ENCODE measurements around the gene HLA-B.
"Not testable (repeated sequence)": the region's sequence is repeated elsewhere in the genome, so short reads cannot be mapped to it uniquely, and the experiment has no call there.

Gene HLA-B

GRCh38 chr6:31381666-31382065 lies 24.7 kb upstream of the HLA-B start:
- no peaks in the 10 kb centered on the region for H3K36me3 ChIP-seq (ENCODE audit: control insufficient read depth in 2 of 2, insufficient read depth in 2 of 2, low read length in 2 of 2)
- no peak overlapping the region for H3K27ac ChIP-seq (ENCODE audit: low read length)
- no peak overlapping the region for H3K9ac ChIP-seq (ENCODE audit: low read length in 2 of 2)
- H3K4me1 ChIP-seq (ENCODE audit: control insufficient read depth, insufficient read depth, low read length): peaks cover 3% of the 10 kb centered on the region
- no peaks in the 10 kb centered on the region for H3K9me3 ChIP-seq (ENCODE audit: control insufficient read depth in 2 of 2, low read length in 2 of 2)
- H3K27me3 ChIP-seq (ENCODE audit: control insufficient read depth in 1 of 2, insufficient read depth in 2 of 2, low read length in 2 of 2): peaks cover 20% of the 10 kb centered on the region in 2 donors
- no peak overlapping the region for H3K4me3 ChIP-seq (ENCODE audit: low read length in 2 of 2)

GRCh38 chr6:31379850-31380249 lies 22.9 kb upstream of the HLA-B start:
- H3K4me3 ChIP-seq (ENCODE audit: low read length in 2 of 2): no peak overlapping the region
- H3K9ac ChIP-seq (ENCODE audit: low read length in 2 of 2): no peak overlapping the region
- H3K27ac ChIP-seq (ENCODE audit: low read length): no peak overlapping the region
- no peaks in the 10 kb centered on the region for H3K4me1 ChIP-seq (ENCODE audit: control insufficient read depth, insufficient read depth, low read length)
- no peaks in the 10 kb centered on the region for H3K36me3 ChIP-seq (ENCODE audit: control insufficient read depth in 2 of 2, insufficient read depth in 2 of 2, low read length in 2 of 2)
- H3K27me3 ChIP-seq (ENCODE audit: control insufficient read depth in 1 of 2, insufficient read depth in 2 of 2, low read length in 2 of 2): peaks cover 20% of the 10 kb centered on the region in 2 donors
- H3K9me3 ChIP-seq (ENCODE audit: control insufficient read depth in 2 of 2, low read length in 2 of 2): no peaks in the 10 kb centered on the region

GRCh38 chr6:31378721-31379103 lies 21.7 kb upstream of the HLA-B start:
- no peak overlapping the region for H3K27ac ChIP-seq (ENCODE audit: low read length)
- no peak overlapping the region for H3K9ac ChIP-seq (ENCODE audit: low read length in 2 of 2)
- H3K4me1 ChIP-seq (ENCODE audit: control insufficient read depth, insufficient read depth, low read length): no peaks in the 10 kb centered on the region
- no peaks in the 10 kb centered on the region for H3K9me3 ChIP-seq (ENCODE audit: control insufficient read depth in 2 of 2, low read length in 2 of 2)
- peaks cover 19 to 20% of the 10 kb centered on the region in 2 donors for H3K27me3 ChIP-seq (ENCODE audit: control insufficient read depth in 1 of 2, insufficient read depth in 2 of 2, low read length in 2 of 2)
- H3K4me3 ChIP-seq (ENCODE audit: low read length in 2 of 2): no peak overlapping the region
- no peaks in the 10 kb centered on the region for H3K36me3 ChIP-seq (ENCODE audit: control insufficient read depth in 2 of 2, insufficient read depth in 2 of 2, low read length in 2 of 2)

- H3K9me3 ChIP-seq (ENCODE audit: control insufficient read depth in 2 of 2, low read length in 2 of 2): no peaks in the 10 kb centered on the region
- no peak overlapping the region for H3K27ac ChIP-seq (ENCODE audit: low read length)
- H3K4me3 ChIP-seq (ENCODE audit: low read length in 2 of 2): no peak overlapping the region
- H3K9ac ChIP-seq (ENCODE audit: low read length in 2 of 2): no peak overlapping the region
- H3K36me3 ChIP-seq (ENCODE audit: control insufficient read depth in 2 of 2, insufficient read depth in 2 of 2, low read length in 2 of 2): no peaks in the 10 kb centered on the region
- H3K4me1 ChIP-seq (ENCODE audit: control insufficient read depth, insufficient read depth, low read length): no peaks in the 10 kb centered on the region
- H3K27me3 ChIP-seq (ENCODE audit: control insufficient read depth in 1 of 2, insufficient read depth in 2 of 2, low read length in 2 of 2): peaks cover 18 to 20% of the 10 kb centered on the region in 2 donors
Observed at GRCh38 chr6:31378062-31378720, 21.2 kb upstream of the HLA-B start.

- Histone ChIP-seq H3K4me1 (ENCODE audit: control insufficient read depth, insufficient read depth, low read length) (no peaks in the 10 kb centered on the region), H3K4me3 (ENCODE audit: low read length in 2 of 2) (no peak overlapping the region), H3K27me3 (ENCODE audit: control insufficient read depth in 1 of 2, insufficient read depth in 2 of 2, low read length in 2 of 2) (peaks cover 18 to 20% of the 10 kb centered on the region in 2 donors), H3K27ac (ENCODE audit: low read length) (no peak overlapping the region), H3K9ac (ENCODE audit: low read length in 2 of 2) (no peak overlapping the region), H3K9me3 (ENCODE audit: control insufficient read depth in 2 of 2, low read length in 2 of 2) (no peaks in the 10 kb centered on the region), H3K36me3 (ENCODE audit: control insufficient read depth in 2 of 2, insufficient read depth in 2 of 2, low read length in 2 of 2) (no peaks in the 10 kb centered on the region)
Observed at GRCh38 chr6:31377029-31377428, 20.1 kb upstream of the HLA-B start.

- Histone ChIP-seq H3K27ac (ENCODE audit: low read length) (no peak overlapping the region), H3K4me3 (ENCODE audit: low read length in 2 of 2) (no peak overlapping the region), H3K4me1 (ENCODE audit: control insufficient read depth, insufficient read depth, low read length) (no peaks in the 10 kb centered on the region), H3K36me3 (ENCODE audit: control insufficient read depth in 2 of 2, insufficient read depth in 2 of 2, low read length in 2 of 2) (no peaks in the 10 kb centered on the region), H3K9me3 (ENCODE audit: control insufficient read depth in 2 of 2, low read length in 2 of 2) (no peaks in the 10 kb centered on the region), H3K27me3 (ENCODE audit: control insufficient read depth in 1 of 2, insufficient read depth in 2 of 2, low read length in 2 of 2) (peaks cover 18 to 20% of the 10 kb centered on the region in 2 donors), H3K9ac (ENCODE audit: low read length in 2 of 2) (no peak overlapping the region)
Observed at GRCh38 chr6:31375699-31376098, 18.7 kb upstream of the HLA-B start.

- not testable (repeated sequence) for H3K9ac ChIP-seq (ENCODE audit: low read length in 2 of 2); H3K9me3 ChIP-seq (ENCODE audit: control insufficient read depth in 2 of 2, low read length in 2 of 2); H3K36me3 ChIP-seq (ENCODE audit: control insufficient read depth in 2 of 2, insufficient read depth in 2 of 2, low read length in 2 of 2); H3K27ac ChIP-seq (ENCODE audit: low read length); H3K4me3 ChIP-seq (ENCODE audit: low read length in 2 of 2); H3K4me1 ChIP-seq (ENCODE audit: control insufficient read depth, insufficient read depth, low read length)
- H3K27me3 ChIP-seq (ENCODE audit: control insufficient read depth in 1 of 2, insufficient read depth in 2 of 2, low read length in 2 of 2): peaks cover 15 to 17% of the 10 kb centered on the region in 2 donors
Observed at GRCh38 chr6:31374118-31374517, 17.1 kb upstream of the HLA-B start.

- H3K27me3 ChIP-seq (ENCODE audit: control insufficient read depth in 1 of 2, insufficient read depth in 2 of 2, low read length in 2 of 2): peaks cover 4 to 7% of the 10 kb centered on the region in 2 donors
- H3K4me3 ChIP-seq (ENCODE audit: low read length in 2 of 2): no peak overlapping the region
- no peaks in the 10 kb centered on the region for H3K36me3 ChIP-seq (ENCODE audit: control insufficient read depth in 2 of 2, insufficient read depth in 2 of 2, low read length in 2 of 2)
- no peaks in the 10 kb centered on the region for H3K9me3 ChIP-seq (ENCODE audit: control insufficient read depth in 2 of 2, low read length in 2 of 2)
- no peak overlapping the region for H3K9ac ChIP-seq (ENCODE audit: low read length in 2 of 2)
- H3K4me1 ChIP-seq (ENCODE audit: control insufficient read depth, insufficient read depth, low read length): peaks cover 6% of the 10 kb centered on the region
- no peak overlapping the region for H3K27ac ChIP-seq (ENCODE audit: low read length)
Observed at GRCh38 chr6:31368461-31368860, 11.5 kb upstream of the HLA-B start.

- Histone ChIP-seq H3K27me3 (ENCODE audit: control insufficient read depth in 1 of 2, insufficient read depth in 2 of 2, low read length in 2 of 2) (peaks cover 7 to 11% of the 10 kb centered on the region in 2 donors), H3K4me1 (ENCODE audit: control insufficient read depth, insufficient read depth, low read length) (peaks cover 6% of the 10 kb centered on the region), H3K9me3 (ENCODE audit: control insufficient read depth in 2 of 2, low read length in 2 of 2) (no peaks in the 10 kb centered on the region), H3K4me3 (ENCODE audit: low read length in 2 of 2) (peak overlapping the region; percentile 6 to 69), H3K27ac (ENCODE audit: low read length) (no peak overlapping the region), H3K9ac (ENCODE audit: low read length in 2 of 2) (peak overlapping the region in 1 of 2 donors; percentile 5), H3K36me3 (ENCODE audit: control insufficient read depth in 2 of 2, insufficient read depth in 2 of 2, low read length in 2 of 2) (no peaks in the 10 kb centered on the region)
Observed at GRCh38 chr6:31366693-31367470, 9.9 kb upstream of the HLA-B start.

- Histone ChIP-seq H3K9ac (ENCODE audit: low read length in 2 of 2) (no peak overlapping the region), H3K9me3 (ENCODE audit: control insufficient read depth in 2 of 2, low read length in 2 of 2) (no peaks in the 10 kb centered on the region), H3K36me3 (ENCODE audit: control insufficient read depth in 2 of 2, insufficient read depth in 2 of 2, low read length in 2 of 2) (no peaks in the 10 kb centered on the region), H3K27ac (ENCODE audit: low read length) (no peak overlapping the region), H3K4me3 (ENCODE audit: low read length in 2 of 2) (no peak overlapping the region), H3K4me1 (ENCODE audit: control insufficient read depth, insufficient read depth, low read length) (peaks cover 6% of the 10 kb centered on the region), H3K27me3 (ENCODE audit: control insufficient read depth in 1 of 2, insufficient read depth in 2 of 2, low read length in 2 of 2) (peaks cover 7 to 11% of the 10 kb centered on the region in 2 donors)
Observed at GRCh38 chr6:31365864-31366263, 8.9 kb upstream of the HLA-B start.

GRCh38 chr6:31363811-31364210 lies 6.8 kb upstream of the HLA-B start:
- H3K36me3 ChIP-seq (ENCODE audit: control insufficient read depth in 2 of 2, insufficient read depth in 2 of 2, low read length in 2 of 2): no peaks in the 10 kb centered on the region
- H3K4me1 ChIP-seq (ENCODE audit: control insufficient read depth, insufficient read depth, low read length): peaks cover 6% of the 10 kb centered on the region
- H3K9ac ChIP-seq (ENCODE audit: low read length in 2 of 2): no peak overlapping the region
- no peak overlapping the region for H3K4me3 ChIP-seq (ENCODE audit: low read length in 2 of 2)
- H3K27me3 ChIP-seq (ENCODE audit: control insufficient read depth in 1 of 2, insufficient read depth in 2 of 2, low read length in 2 of 2): peaks cover 7 to 11% of the 10 kb centered on the region in 2 donors
- H3K9me3 ChIP-seq (ENCODE audit: control insufficient read depth in 2 of 2, low read length in 2 of 2): no peaks in the 10 kb centered on the region
- no peak overlapping the region for H3K27ac ChIP-seq (ENCODE audit: low read length)

All from stomach smooth muscle (tissue), 2 donors.